A549 (cell line): ENCODE results near the gene KIF3B. TPM values are rescaled to one million over a fixed set of nuclear protein-coding genes. Genes with fewer than 3 reads are reported as not detected.

Experiments
- ATAC-seq, 2 experiments: fragments of 200-7000 bp in 1 of 2; fragments of >200 bp in 1 of 2; cut with Nextera tagmentation in 1 of 2; cut with Tn5 transposase in 1 of 2; 3 replicates each; pipeline versions ENCODE4 v1.8.0 to v1.9.1; 2018 to 2020; ENCODE audit warnings: mild to moderate bottlenecking in 1 of 2, moderate library complexity in 1 of 2
- CTCF ChIA-PET: fragments of 300-600 bp; sonication (Branson Sonifier 250); formaldehyde crosslinking; extraction: SDS; loops from one replicate; lab custom pipeline; 2021; ENCODE audit warnings: antibody characterized with exemption, inconsistent platforms; lab: Yijun Ruan, JAX
- POLR2A ChIA-PET: fragments of 350-600 bp; formaldehyde crosslinking; extraction: SDS; loops from one replicate; lab custom pipeline; 2021; ENCODE audit warnings: antibody characterized with exemption, inconsistent platforms; lab: Yijun Ruan, JAX
- DNase-seq, 2 experiments: peaks; one replicate each; pipeline versions ENCODE4 v3.0.0 to v3.0.0-alpha.2; 2011 to 2016; ENCODE audit warnings: low read depth in 1 of 2, low spot score in 1 of 2
- FAIRE-seq: peaks from 2 replicates; lab custom pipeline; 2011; peaks lifted over from hg19 to GRCh38; lab: Jason Lieb, UNC
- H3K27ac ChIP-seq, 2 experiments: fragments of >200 bp; sonication (Bioruptor Twin); formaldehyde crosslinking; 3 replicates each; pipeline ENCODE4 v1.5.1; 2016 to 2017
- H3K4me1 ChIP-seq: fragments of >200 bp; sonication (Bioruptor Twin); formaldehyde crosslinking; 3 replicates; pipeline ENCODE4 v1.6.1; 2016
- H3K4me2 ChIP-seq: fragments of >200 bp; sonication (Bioruptor Twin); formaldehyde crosslinking; 3 replicates; pipeline ENCODE4 v1.6.1; 2016
- H3K4me3 ChIP-seq: fragments of >200 bp; sonication (Bioruptor Twin); formaldehyde crosslinking; 3 replicates; pipeline ENCODE4 v1.5.1; 2016
- H3K9me3 ChIP-seq: fragments of >200 bp; sonication (Bioruptor Twin); formaldehyde crosslinking; 3 replicates; pipeline ENCODE4 v1.6.1; 2016
- BHLHE40 ChIP-seq: IDR thresholded peaks from 2 replicates; pipeline ENCODE4 v1.6.1; 2012; ENCODE audit warnings: low read depth, low read length, inconsistent platforms
- EHMT2 ChIP-seq: fragments of 200-600 bp; sonication (generic); IDR thresholded peaks from 2 replicates; pipeline ENCODE4 v1.6.1; 2016; ENCODE audit warnings: antibody characterized with exemption, low read depth, mild to moderate bottlenecking, moderate library complexity
- FOSL2 ChIP-seq, 2 experiments: fragments of 450-650 bp in 1 of 2; fragments of >200 bp in 1 of 2; sonication (Bioruptor Twin) in 1 of 2; formaldehyde crosslinking; IDR thresholded peaks; 2 replicates each; pipeline versions ENCODE4 v1.5.0 to v1.6.1; 2016 to 2020; ENCODE audit warnings: mild to moderate bottlenecking in 1 of 2, moderate library complexity in 1 of 2
- FOXS1 ChIP-seq: fragments of 250-450 bp; sonication (Bioruptor Pico); IDR thresholded peaks from 2 replicates; pipeline ENCODE4 v1.5.0; 2020; ENCODE audit warnings: mild to moderate bottlenecking, moderate library complexity
- GATA3 ChIP-seq: IDR thresholded peaks from 2 replicates; pipeline ENCODE4 v1.6.1; 2012; ENCODE audit warnings: borderline replicate concordance
- HOXB13 ChIP-seq: fragments of 250-450 bp; sonication (Bioruptor Pico); IDR thresholded peaks from 2 replicates; pipeline ENCODE4 v1.5.0; 2020; ENCODE audit warnings: low read depth, mild to moderate bottlenecking, moderate library complexity
- JUN ChIP-seq, 2 experiments: fragments of >200 bp; sonication (Bioruptor Twin); formaldehyde crosslinking; IDR thresholded peaks; 2 replicates in 1 of 2; 3 replicates in 1 of 2; pipeline ENCODE4 v1.6.1; 2016 to 2017
- JUNB ChIP-seq: fragments of >200 bp; sonication (Bioruptor Twin); formaldehyde crosslinking; IDR thresholded peaks from 2 replicates; pipeline ENCODE4 v1.6.1; 2016
- KDM1A ChIP-seq: fragments of 200-600 bp; sonication (generic); IDR thresholded peaks from 2 replicates; pipeline ENCODE4 v1.6.1; 2016; ENCODE audit warnings: low read depth, mild to moderate bottlenecking
- KDM5A ChIP-seq: fragments of 200-600 bp; sonication (generic); IDR thresholded peaks from 2 replicates; pipeline ENCODE4 v1.6.1; 2016; ENCODE audit warnings: antibody characterized with exemption, mild to moderate bottlenecking
- MAZ ChIP-seq: fragments of 150-350 bp; IDR thresholded peaks from 2 replicates; pipeline ENCODE4 v1.6.1; 2014; ENCODE audit warnings: antibody characterized with exemption, low read depth, low read length, borderline replicate concordance
- MYC ChIP-seq: IDR thresholded peaks from 2 replicates; pipeline ENCODE4 v1.6.1; 2012; ENCODE audit warnings: mild to moderate bottlenecking, inconsistent platforms, low read length, improper control_type of control experiment, borderline replicate concordance
- PHF8 ChIP-seq: fragments of 200-600 bp; sonication (generic); IDR thresholded peaks from 2 replicates; pipeline ENCODE4 v1.6.1; 2016; ENCODE audit warnings: low read depth, mild to moderate bottlenecking, antibody characterized with exemption, moderate library complexity, borderline replicate concordance
- POLR2AphosphoS2 ChIP-seq: conservative IDR thresholded peaks from 2 replicates; pipeline ENCODE4 v1.6.1; 2012; ENCODE audit warnings: low read length, improper control_type of control experiment, inconsistent platforms
- RARB ChIP-seq: fragments of 250-450 bp; sonication (Bioruptor Pico); IDR thresholded peaks from 2 replicates; pipeline ENCODE4 v1.8.0; 2021; ENCODE audit warnings: mild to moderate bottlenecking, moderate library complexity
- RCOR1 ChIP-seq: fragments of 150-350 bp; IDR thresholded peaks from 2 replicates; pipeline ENCODE4 v1.6.1; 2014; ENCODE audit warnings: antibody characterized with exemption, low read length, low read depth
- RNF2 ChIP-seq: fragments of 200-600 bp; sonication (generic); IDR thresholded peaks from 2 replicates; pipeline ENCODE4 v1.6.1; 2016; ENCODE audit warnings: low read depth, mild to moderate bottlenecking, antibody characterized with exemption, moderate library complexity, borderline replicate concordance
- SREBF2 ChIP-seq: fragments of 450-650 bp; IDR thresholded peaks from 2 replicates; pipeline ENCODE4 v1.6.1; 2014; ENCODE audit warnings: mild to moderate bottlenecking, moderate library complexity
- TFCP2L1 ChIP-seq: fragments of 250-450 bp; sonication (Bioruptor Pico); IDR thresholded peaks from 2 replicates; pipeline ENCODE4 v1.5.0; 2021; ENCODE audit warnings: mild to moderate bottlenecking
- ZFP36 ChIP-seq: fragments of 450-650 bp; IDR thresholded peaks from 2 replicates; pipeline ENCODE4 v1.6.1; 2014; ENCODE audit warnings: borderline replicate concordance; ENCODE audit not compliant: partially characterized antibody
- ZNF302 ChIP-seq: fragments of 250-450 bp; sonication (Bioruptor Pico); IDR thresholded peaks from 2 replicates; pipeline ENCODE4 v1.9.0; 2021; ENCODE audit warnings: inconsistent platforms, mild to moderate bottlenecking, moderate library complexity
- ZSCAN20 ChIP-seq: fragments of 250-450 bp; sonication (Bioruptor Pico); IDR thresholded peaks from 2 replicates; pipeline ENCODE4 v1.8.0; 2022; ENCODE audit warnings: mild to moderate bottlenecking, moderate library complexity
- WGBS: methylation state at CpG from one replicate; pipeline ENCODE4 v1.1.6; 2017; ENCODE audit errors: missing lambda C conversion rate; 5-methylcytosine and 5-hydroxymethylcytosine counted together
- polyA plus RNA-seq, 4 experiments: library from polyadenylated mRNA; depleted of rRNA in 3 of 4; stranded (reverse); fragments of >200 nt; fragmentation: RNase III in 1 of 4; extraction: RNeasy Plus Mini Kit Qiagen cat#74134 plus additional on column Dnase treatment in 1 of 4; gene quantifications; 2 replicates in 3 of 4; 3 replicates in 1 of 4; pipeline ENCODE4 v1.2.3, GENCODE V29; 2011 to 2017
- TF ChIP-seq, protein P1 (sequence below): IDR thresholded peaks from 2 replicates; pipeline ENCODE4 v1.6.1; 2012
- TF ChIP-seq, protein P2 (sequence below): fragments of 250-450 bp; sonication (Bioruptor Pico); IDR thresholded peaks from 2 replicates; pipeline ENCODE4 v1.5.0; 2021; ENCODE audit warnings: mild to moderate bottlenecking, moderate library complexity, borderline replicate concordance

Gene KIF3B
- polyA plus RNA-seq, 2 of the 4 experiments (the other 2 are of a cell fraction): 23.7 to 33.7 TPM

DNA sequence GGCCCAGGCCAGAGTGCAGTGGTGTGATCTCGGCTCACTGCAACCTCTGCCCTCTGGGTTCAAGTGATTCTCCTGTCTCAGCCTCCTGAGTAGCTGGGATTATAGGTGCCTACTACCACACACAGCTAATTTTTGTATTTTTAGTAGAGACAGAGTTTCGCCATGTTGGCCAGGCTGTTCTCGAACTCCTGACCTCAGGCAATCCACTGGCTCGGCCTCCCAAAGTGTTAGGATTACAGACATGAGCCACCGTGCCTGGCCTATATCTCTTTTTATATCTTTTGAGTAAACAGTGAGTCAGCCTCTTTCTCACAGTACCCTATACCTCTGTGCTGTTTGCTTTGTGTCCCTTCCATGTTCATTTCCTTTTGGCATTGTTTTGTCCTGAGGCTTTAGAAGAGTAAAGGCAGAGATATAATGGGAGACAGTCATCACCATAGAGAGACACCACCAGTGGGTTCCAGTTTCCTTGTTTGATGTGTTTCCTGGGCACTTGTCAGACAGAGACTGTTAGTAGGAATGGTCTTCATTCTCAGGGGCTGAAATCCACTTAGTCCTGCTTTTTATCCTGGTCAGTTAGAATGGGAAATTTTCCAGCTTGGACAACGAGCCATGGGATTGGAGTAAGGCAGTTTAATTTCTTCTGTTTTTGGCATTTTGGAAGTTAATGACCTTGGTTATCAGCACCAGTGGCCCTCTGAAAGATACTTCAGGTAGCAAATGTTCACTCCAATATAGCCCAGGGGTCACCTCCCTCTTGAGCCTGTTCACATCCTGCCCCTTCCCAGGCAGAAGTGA is 48.5 kb downstream of the KIF3B start (continued):
- peak; percentile 29 to 50; a peak in 2 of 5 replicates for TF ChIP-seq JUN (IDR thresholded peaks at IDR 0.05)
- TF ChIP-seq KDM5A: no peak
- peak; percentile 83 for TF ChIP-seq FOSL2 (IDR thresholded peaks at IDR 0.05)
- peak; percentile 90 for TF ChIP-seq FOSL2 (CRISPR knock-in tag; IDR thresholded peaks at IDR 0.05)
- TF ChIP-seq ZSCAN20: no peak
- TF ChIP-seq, protein P1, sequence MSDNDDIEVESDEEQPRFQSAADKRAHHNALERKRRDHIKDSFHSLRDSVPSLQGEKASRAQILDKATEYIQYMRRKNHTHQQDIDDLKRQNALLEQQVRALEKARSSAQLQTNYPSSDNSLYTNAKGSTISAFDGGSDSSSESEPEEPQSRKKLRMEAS: peak; percentile 74; the same call in 1 of the 2 replicates
- no peak for TF ChIP-seq TFCP2L1
- TF ChIP-seq, all 56 proteins: peak for 6

DNA sequence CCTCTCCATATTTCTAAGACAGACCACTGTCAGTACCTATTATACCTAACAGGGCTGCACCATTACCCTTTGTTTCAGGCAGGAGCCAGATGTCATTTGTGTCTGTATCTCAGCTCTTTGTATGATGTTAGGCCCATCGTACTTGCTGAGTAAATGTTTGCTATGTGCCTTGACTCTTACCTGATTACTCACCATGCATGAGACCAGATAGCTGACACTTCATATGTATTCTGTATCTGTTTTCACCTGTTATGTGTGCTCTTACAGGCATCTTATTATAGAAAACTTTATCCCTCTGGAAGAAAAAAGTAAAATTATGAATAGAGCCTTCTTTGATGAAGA is 49.0 kb downstream of the KIF3B start:
- 3% methylated on average over 1 of the region's 1 CpG for WGBS
- CTCF ChIA-PET: interaction anchor here (0.7 to 4.5 kb wide), 3 partner anchors 11 to 31 kb away, joined by 3 to 25 read pairs (median 3); partner anchors contain the start of gene ASXL1
- DNase-seq (peak in 1 of 2 experiments; percentile 36), ATAC-seq (peak; percentile 70 to 85), FAIRE-seq (no peak)
- POLR2A ChIA-PET: interaction anchor here (1.1 kb wide), 1 partner anchor 31 kb away, joined by 5 read pairs; no protein-coding TSS in a partner anchor
- peak overlapping the region; percentile 63 to 79 for H3K27ac ChIP-seq
- H3K4me2 ChIP-seq: peak overlapping the region; percentile 66
- no peaks in the 10 kb centered on the region for H3K9me3 ChIP-seq
- TF ChIP-seq KDM1A: no peak
- no peak for TF ChIP-seq ZNF302 (CRISPR knock-in tag)
- no peak for TF ChIP-seq RNF2
- TF ChIP-seq, protein P1: no peak
- TF ChIP-seq, protein P2, sequence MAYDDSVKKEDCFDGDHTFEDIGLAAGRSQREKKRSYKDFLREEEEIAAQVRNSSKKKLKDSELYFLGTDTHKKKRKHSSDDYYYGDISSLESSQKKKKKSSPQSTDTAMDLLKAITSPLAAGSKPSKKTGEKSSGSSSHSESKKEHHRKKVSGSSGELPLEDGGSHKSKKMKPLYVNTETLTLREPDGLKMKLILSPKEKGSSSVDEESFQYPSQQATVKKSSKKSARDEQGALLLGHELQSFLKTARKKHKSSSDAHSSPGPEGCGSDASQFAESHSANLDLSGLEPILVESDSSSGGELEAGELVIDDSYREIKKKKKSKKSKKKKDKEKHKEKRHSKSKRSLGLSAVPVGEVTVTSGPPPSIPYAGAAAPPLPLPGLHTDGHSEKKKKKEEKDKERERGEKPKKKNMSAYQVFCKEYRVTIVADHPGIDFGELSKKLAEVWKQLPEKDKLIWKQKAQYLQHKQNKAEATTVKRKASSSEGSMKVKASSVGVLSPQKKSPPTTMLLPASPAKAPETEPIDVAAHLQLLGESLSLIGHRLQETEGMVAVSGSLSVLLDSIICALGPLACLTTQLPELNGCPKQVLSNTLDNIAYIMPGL (CRISPR knock-in tag): no peak
- no peak for TF ChIP-seq MYC
- no peak for TF ChIP-seq GATA3
- no peak for TF ChIP-seq RCOR1
- TF ChIP-seq PHF8: no peak
- TF ChIP-seq RARB (CRISPR knock-in tag): no peak
- H3K4me3 ChIP-seq: no peak overlapping the region
- peaks cover 22% of the 10 kb centered on the region for H3K4me1 ChIP-seq

- Histone ChIP-seq H3K27ac (peak overlapping the region; percentile 22 to 63; a peak in 2 of 6 replicates), H3K4me1 (peaks cover 24% of the 10 kb centered on the region), H3K9me3 (no peaks in the 10 kb centered on the region)
- CTCF ChIA-PET: interaction anchor here (0.7 to 4.5 kb wide), 3 partner anchors 10 to 31 kb away, joined by 3 to 25 read pairs (median 3); partner anchors contain the start of gene ASXL1
- POLR2A ChIA-PET: interaction anchor here (1.1 kb wide), 1 partner anchor 30 kb away, joined by 5 read pairs; no protein-coding TSS in a partner anchor
- TF ChIP-seq JUNB: no peak
- no peak for TF ChIP-seq MAZ
- no peak for TF ChIP-seq FOXS1 (CRISPR knock-in tag)
- no peak for TF ChIP-seq FOSL2 (IDR thresholded peaks at IDR 0.05)
- no peak for TF ChIP-seq FOSL2 (CRISPR knock-in tag; IDR thresholded peaks at IDR 0.05)
- TF ChIP-seq HOXB13 (CRISPR knock-in tag): no peak
- TF ChIP-seq TFCP2L1: no peak
- no peak for TF ChIP-seq BHLHE40
- TF ChIP-seq POLR2AphosphoS2: no peak
- no peak for TF ChIP-seq ZFP36
- TF ChIP-seq KDM1A: no peak
- TF ChIP-seq ZSCAN20: no peak
- no peak for TF ChIP-seq EHMT2
- TF ChIP-seq SREBF2: no peak
- TF ChIP-seq, all 56 proteins: peak for 0
- no peak for FAIRE-seq
- ATAC-seq: no peak
- H3K4me3 ChIP-seq: no peak overlapping the region
- 86% methylated on average over 9 of the region's 9 CpGs for WGBS
- peak overlapping the region; percentile 66; the same call in 2 of the 3 replicates for H3K4me2 ChIP-seq
- no peak for DNase-seq
Measured at GRCh38 chr20:32327087-32327681, 49.7 kb downstream of the KIF3B start.
